ENCODE data around the gene PRR20A.

DNA sequence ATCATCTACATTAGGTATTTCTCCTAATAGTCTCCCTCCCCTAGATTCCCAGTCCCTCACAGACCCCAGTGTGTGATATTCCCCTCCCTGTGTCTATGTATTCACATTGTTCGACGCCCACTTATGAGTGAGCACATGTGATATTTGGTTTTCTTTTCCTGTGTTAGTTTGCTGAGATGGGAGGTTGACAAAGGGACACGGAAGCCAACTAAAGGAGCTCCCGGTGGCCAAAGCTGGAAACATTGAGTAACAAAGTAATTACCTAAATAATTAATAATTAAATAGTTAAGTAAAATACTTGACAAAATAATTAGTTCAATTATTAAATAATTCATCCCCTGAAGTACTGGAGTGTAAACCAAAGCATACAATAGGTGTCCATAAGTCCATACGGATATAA, 1.7 kb upstream of the PRR20A start:
- TF ChIP-seq, protein P1, sequence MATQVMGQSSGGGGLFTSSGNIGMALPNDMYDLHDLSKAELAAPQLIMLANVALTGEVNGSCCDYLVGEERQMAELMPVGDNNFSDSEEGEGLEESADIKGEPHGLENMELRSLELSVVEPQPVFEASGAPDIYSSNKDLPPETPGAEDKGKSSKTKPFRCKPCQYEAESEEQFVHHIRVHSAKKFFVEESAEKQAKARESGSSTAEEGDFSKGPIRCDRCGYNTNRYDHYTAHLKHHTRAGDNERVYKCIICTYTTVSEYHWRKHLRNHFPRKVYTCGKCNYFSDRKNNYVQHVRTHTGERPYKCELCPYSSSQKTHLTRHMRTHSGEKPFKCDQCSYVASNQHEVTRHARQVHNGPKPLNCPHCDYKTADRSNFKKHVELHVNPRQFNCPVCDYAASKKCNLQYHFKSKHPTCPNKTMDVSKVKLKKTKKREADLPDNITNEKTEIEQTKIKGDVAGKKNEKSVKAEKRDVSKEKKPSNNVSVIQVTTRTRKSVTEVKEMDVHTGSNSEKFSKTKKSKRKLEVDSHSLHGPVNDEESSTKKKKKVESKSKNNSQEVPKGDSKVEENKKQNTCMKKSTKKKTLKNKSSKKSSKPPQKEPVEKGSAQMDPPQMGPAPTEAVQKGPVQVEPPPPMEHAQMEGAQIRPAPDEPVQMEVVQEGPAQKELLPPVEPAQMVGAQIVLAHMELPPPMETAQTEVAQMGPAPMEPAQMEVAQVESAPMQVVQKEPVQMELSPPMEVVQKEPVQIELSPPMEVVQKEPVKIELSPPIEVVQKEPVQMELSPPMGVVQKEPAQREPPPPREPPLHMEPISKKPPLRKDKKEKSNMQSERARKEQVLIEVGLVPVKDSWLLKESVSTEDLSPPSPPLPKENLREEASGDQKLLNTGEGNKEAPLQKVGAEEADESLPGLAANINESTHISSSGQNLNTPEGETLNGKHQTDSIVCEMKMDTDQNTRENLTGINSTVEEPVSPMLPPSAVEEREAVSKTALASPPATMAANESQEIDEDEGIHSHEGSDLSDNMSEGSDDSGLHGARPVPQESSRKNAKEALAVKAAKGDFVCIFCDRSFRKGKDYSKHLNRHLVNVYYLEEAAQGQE (IDR thresholded peaks at IDR 0.05; ENCODE audit: low read depth, low read length): no peak
- TF ChIP-seq, protein P2, sequence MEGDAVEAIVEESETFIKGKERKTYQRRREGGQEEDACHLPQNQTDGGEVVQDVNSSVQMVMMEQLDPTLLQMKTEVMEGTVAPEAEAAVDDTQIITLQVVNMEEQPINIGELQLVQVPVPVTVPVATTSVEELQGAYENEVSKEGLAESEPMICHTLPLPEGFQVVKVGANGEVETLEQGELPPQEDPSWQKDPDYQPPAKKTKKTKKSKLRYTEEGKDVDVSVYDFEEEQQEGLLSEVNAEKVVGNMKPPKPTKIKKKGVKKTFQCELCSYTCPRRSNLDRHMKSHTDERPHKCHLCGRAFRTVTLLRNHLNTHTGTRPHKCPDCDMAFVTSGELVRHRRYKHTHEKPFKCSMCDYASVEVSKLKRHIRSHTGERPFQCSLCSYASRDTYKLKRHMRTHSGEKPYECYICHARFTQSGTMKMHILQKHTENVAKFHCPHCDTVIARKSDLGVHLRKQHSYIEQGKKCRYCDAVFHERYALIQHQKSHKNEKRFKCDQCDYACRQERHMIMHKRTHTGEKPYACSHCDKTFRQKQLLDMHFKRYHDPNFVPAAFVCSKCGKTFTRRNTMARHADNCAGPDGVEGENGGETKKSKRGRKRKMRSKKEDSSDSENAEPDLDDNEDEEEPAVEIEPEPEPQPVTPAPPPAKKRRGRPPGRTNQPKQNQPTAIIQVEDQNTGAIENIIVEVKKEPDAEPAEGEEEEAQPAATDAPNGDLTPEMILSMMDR (IDR thresholded peaks at IDR 0.05 in 2 of 3, conservative IDR thresholded peaks at IDR 0.05 in 1 of 3; ENCODE audit: control insufficient read depth in 2 of 3, extremely low read depth in 1 of 3, insufficient read depth in 1 of 3, low read depth in 3 of 3, low read length in 3 of 3): no peak
